A549 (cell line): ENCODE results near the gene GIMAP5.

Experiments used
- JUNB ChIP-seq: fragments of >200 bp; sonication (Bioruptor Twin); formaldehyde crosslinking; IDR thresholded peaks from 2 replicates; pipeline ENCODE4 v1.6.1; 2016
- POLR2A ChIP-seq: IDR thresholded peaks from 2 replicates; pipeline ENCODE4 v1.6.1; 2012; ENCODE audit warnings: mild to moderate bottlenecking, low read length
- USF2 ChIP-seq: fragments of 450-650 bp; IDR thresholded peaks from 2 replicates; pipeline ENCODE4 v1.6.1; 2014; ENCODE audit warnings: antibody characterized with exemption

- TF ChIP-seq USF2 (no peak), POLR2A (no peak), JUNB (no peak)
These were observed 7.9 kb downstream of the GIMAP5 start for GRCh38 chr7:150745086-150745485.
